GM21619 (cell line): ENCODE results near the gene SPI1.
"Not testable (repeated sequence)": the region's sequence is repeated elsewhere in the genome, so short reads cannot be mapped to it uniquely, and the experiment has no call there.

Source experiments
- ATAC-seq: cut with Tn5 transposase; IDR thresholded peaks from one replicate; pipeline ENCODE4 v1.9.1; 2021; ENCODE audit not compliant: unreplicated experiment

SPI1 gene

GRCh38 chr11:47328449-47329390 lies 49.6 kb downstream of the SPI1 start:
- peak; percentile 59 for ATAC-seq

GRCh38 chr11:47327949-47328348 lies 50.4 kb downstream of the SPI1 start:
- ATAC-seq, result no peak

- no peak for ATAC-seq
Observed at GRCh38 chr11:47327025-47327424, 51.3 kb downstream of the SPI1 start.

- ATAC-seq, result no peak
Observed at GRCh38 chr11:47326198-47326597, 52.1 kb downstream of the SPI1 start.

- no peak for ATAC-seq
Observed at GRCh38 chr11:47325271-47326041, 52.9 kb downstream of the SPI1 start.

GRCh38 chr11:47324520-47324919 lies 53.8 kb downstream of the SPI1 start:
- ATAC-seq, result no peak

- ATAC-seq, result no peak
Observed at GRCh38 chr11:47318166-47318565, 60.2 kb downstream of the SPI1 start.

GRCh38 chr11:47317064-47317828 lies 61.1 kb downstream of the SPI1 start:
- ATAC-seq, result peak; percentile 69

- ATAC-seq, result not testable (repeated sequence)
Observed at GRCh38 chr11:47316501-47316900, 61.8 kb downstream of the SPI1 start.

GRCh38 chr11:47314992-47315391 lies 63.4 kb downstream of the SPI1 start:
- no peak for ATAC-seq

- ATAC-seq, result no peak
Observed at GRCh38 chr11:47308050-47308823, 70.1 kb downstream of the SPI1 start.

GRCh38 chr11:47306484-47306844 lies 71.9 kb downstream of the SPI1 start:
- no peak for ATAC-seq

- ATAC-seq, result no peak
Observed at GRCh38 chr11:47305734-47306483, 72.4 kb downstream of the SPI1 start.
